ENCODE results near the gene FCSK. TPM values are rescaled to one million over a fixed set of nuclear protein-coding genes. Genes with fewer than 3 reads are reported as not detected.

FCSK gene
- total RNA-seq, 1 donor from 2014 or later, result 19.5 TPM

DNA sequence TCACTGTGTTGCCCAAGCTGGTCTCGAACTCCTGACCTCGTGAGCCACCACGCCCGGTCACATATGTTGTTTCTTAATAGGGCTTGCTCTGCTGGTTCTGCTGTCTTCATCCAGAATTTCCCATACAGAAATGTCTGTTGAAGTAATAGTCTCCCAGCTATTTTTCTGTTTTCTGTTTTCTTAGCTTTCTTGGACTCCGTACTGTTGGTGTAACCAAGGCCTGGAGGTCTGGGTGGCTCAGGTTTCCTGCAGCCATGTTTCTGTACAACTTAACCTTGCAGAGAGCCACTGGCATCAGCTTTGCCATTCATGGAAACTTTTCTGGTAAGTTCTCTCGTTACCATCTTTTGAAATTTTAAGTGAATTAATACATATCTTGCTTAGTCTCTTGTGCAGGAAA lies 72.0 kb downstream of the FCSK start:
- DNase-seq (ENCODE audit: extremely low spot score, unreplicated experiment), result no peak
- H3K9me3 Mint-ChIP-seq, result no peaks in the 10 kb centered on the region
- TF ChIP-seq CTCF (conservative IDR thresholded peaks at IDR 0.05), result no peak
- H3K36me3 Mint-ChIP-seq, result peaks cover 34% of the 10 kb centered on the region
- H3K27ac Mint-ChIP-seq, result peak overlapping the region; percentile 48
- H3K4me3 Mint-ChIP-seq, result peak overlapping the region; percentile 78
- H3K4me1 Mint-ChIP-seq (ENCODE audit: unreplicated experiment), result peaks cover 28% of the 10 kb centered on the region
- H3K27me3 Mint-ChIP-seq, result no peaks in the 10 kb centered on the region

GRCh38 chr16:70527315-70527996 lies 73.1 kb downstream of the FCSK start:
- Mint-ChIP-seq H3K36me3 (peaks cover 35% of the 10 kb centered on the region), H3K27me3 (no peaks in the 10 kb centered on the region), H3K9me3 (no peaks in the 10 kb centered on the region), H3K27ac (peak overlapping the region; percentile 48), H3K4me3 (peak overlapping the region; percentile 78), H3K4me1 (ENCODE audit: unreplicated experiment) (peaks cover 23% of the 10 kb centered on the region)
- no peak for TF ChIP-seq CTCF (conservative IDR thresholded peaks at IDR 0.05)
- no peak for DNase-seq (ENCODE audit: extremely low spot score, unreplicated experiment)

- peak overlapping the region; percentile 73 for H3K27ac Mint-ChIP-seq
- H3K4me1 Mint-ChIP-seq (ENCODE audit: unreplicated experiment), result peaks cover 20% of the 10 kb centered on the region
- peak; percentile 78 for TF ChIP-seq CTCF (conservative IDR thresholded peaks at IDR 0.05)
- peak overlapping the region; percentile 50 for H3K4me3 Mint-ChIP-seq
- no peak for DNase-seq (ENCODE audit: extremely low spot score, unreplicated experiment)
- no peaks in the 10 kb centered on the region for H3K27me3 Mint-ChIP-seq
- peaks cover 38% of the 10 kb centered on the region for H3K36me3 Mint-ChIP-seq
- no peaks in the 10 kb centered on the region for H3K9me3 Mint-ChIP-seq
These were observed 74.8 kb downstream of the FCSK start for GRCh38 chr16:70529051-70529777.

Other genes with a start within 250 kb of the FCSK start
- gene EXOSC6, start 202.7 kb upstream of the FCSK start, total RNA-seq (ENCODE audit: low replicate concordance), result 22.0 and 27.5 TPM in 2 replicates
- gene AARS1, start 165.1 kb upstream of the FCSK start, total RNA-seq (ENCODE audit: low replicate concordance), result 112 and 123 TPM in 2 replicates
- gene DDX19B, start 155.4 kb upstream of the FCSK start, total RNA-seq (ENCODE audit: low replicate concordance), result 27.4 and 32.2 TPM in 2 replicates
- 41.4 and 52.7 TPM in 2 replicates for gene DDX19A, start 107.7 kb upstream of the FCSK start, total RNA-seq (ENCODE audit: low replicate concordance)
- 8.5 and 37.2 TPM in 2 replicates for gene ST3GAL2, start 15.5 kb upstream of the FCSK start, total RNA-seq (ENCODE audit: low replicate concordance)
- 79.0 and 96.8 TPM in 2 replicates for gene COG4, start 69.0 kb downstream of the FCSK start, total RNA-seq (ENCODE audit: low replicate concordance)
- gene SF3B3, start 69.2 kb downstream of the FCSK start, total RNA-seq (ENCODE audit: low replicate concordance), result 283 and 429 TPM in 2 replicates
- 0.40 TPM in 1 of 2 replicates, not detected in the other for gene IL34, start 192.0 kb downstream of the FCSK start, total RNA-seq (ENCODE audit: low replicate concordance)
- 92.2 and 118 TPM in 2 replicates for gene MTSS2, start 231.5 kb downstream of the FCSK start, total RNA-seq (ENCODE audit: low replicate concordance)